Fibroblast of pulmonary artery (primary cell): ENCODE data around the gene ADAMTS2.
"Not testable (repeated sequence)": the region's sequence is repeated elsewhere in the genome, so short reads cannot be mapped to it uniquely, and the experiment has no call there.

ENCODE experiments used
- DNase-seq: peaks from one replicate; pipeline ENCODE4 v3.0.0-alpha.2; 2010; ENCODE audit warnings: low read depth
- H3K4me3 ChIP-seq: replicated peaks from 2 replicates; pipeline ENCODE4 v1.5.1; 2011; ENCODE audit warnings: low read depth, mild to moderate bottlenecking, control low read depth, low read length, moderate library complexity
- CTCF ChIP-seq: IDR thresholded peaks from 2 replicates; pipeline ENCODE4 v1.5.1; 2011; ENCODE audit warnings: mild to moderate bottlenecking, control low read depth, low read length, inconsistent platforms; ENCODE audit errors: missing control alignments

ADAMTS2 gene

GRCh38 chr5:179113945-179114641, 231.2 kb downstream of the ADAMTS2 start:
- no peak for DNase-seq
- TF ChIP-seq CTCF, result no peak

GRCh38 chr5:179113143-179113530, 232.1 kb downstream of the ADAMTS2 start:
- no peak for TF ChIP-seq CTCF
- DNase-seq, result no peak
- H3K4me3 ChIP-seq, result no peak overlapping the region

More at GRCh38 chr5:179113945-179114641, 231.2 kb downstream of the ADAMTS2 start:
- no peak overlapping the region for H3K4me3 ChIP-seq

GRCh38 chr5:179112469-179113142, 232.7 kb downstream of the ADAMTS2 start:
- no peak for TF ChIP-seq CTCF
- no peak for DNase-seq
- no peak overlapping the region for H3K4me3 ChIP-seq

- no peak for DNase-seq
- TF ChIP-seq CTCF, result no peak
- H3K4me3 ChIP-seq, result no peak overlapping the region
These were observed 233.7 kb downstream of the ADAMTS2 start for GRCh38 chr5:179111267-179112207.

GRCh38 chr5:179110528-179110927, 234.7 kb downstream of the ADAMTS2 start:
- no peak for DNase-seq
- no peak overlapping the region for H3K4me3 ChIP-seq
- TF ChIP-seq CTCF, result no peak

GRCh38 chr5:179101282-179101681, 244.0 kb downstream of the ADAMTS2 start:
- not testable (repeated sequence) for DNase-seq, H3K4me3 ChIP-seq

GRCh38 chr5:179089502-179089901, 255.8 kb downstream of the ADAMTS2 start:
- no peak for DNase-seq
- H3K4me3 ChIP-seq, result no peak overlapping the region
- TF ChIP-seq CTCF, result no peak
